Measurements from ENCODE around the gene PLS3. TPM values are rescaled to one million over a fixed set of nuclear protein-coding genes. Genes with fewer than 3 reads are reported as not detected.

The PLS3 gene
- total RNA-seq, 1 experiment from 2014 or later: 169 TPM

DNA sequence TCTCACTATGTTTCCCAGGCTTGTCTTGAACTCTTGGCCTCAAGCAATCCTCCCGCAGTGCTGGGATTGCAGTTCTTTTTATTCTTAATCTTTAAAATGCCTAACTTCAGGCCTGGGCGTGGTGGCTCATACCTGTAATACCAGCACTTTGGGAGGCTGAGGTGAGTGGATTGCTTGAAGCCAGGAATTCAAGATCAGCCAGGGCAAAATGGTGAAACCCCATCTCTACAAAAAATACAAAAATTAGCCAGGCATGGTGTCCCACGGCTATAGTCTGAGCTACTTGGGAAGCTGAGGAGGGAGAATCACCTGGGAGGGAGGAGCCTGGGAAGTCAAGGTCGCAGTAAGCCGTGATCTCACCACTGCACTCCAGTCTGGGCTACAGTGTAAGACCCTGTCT lies 45.9 kb downstream of the PLS3 start:
- no peak overlapping the region for H3K27ac Mint-ChIP-seq (ENCODE audit: unreplicated experiment)
- TF ChIP-seq, protein P1, sequence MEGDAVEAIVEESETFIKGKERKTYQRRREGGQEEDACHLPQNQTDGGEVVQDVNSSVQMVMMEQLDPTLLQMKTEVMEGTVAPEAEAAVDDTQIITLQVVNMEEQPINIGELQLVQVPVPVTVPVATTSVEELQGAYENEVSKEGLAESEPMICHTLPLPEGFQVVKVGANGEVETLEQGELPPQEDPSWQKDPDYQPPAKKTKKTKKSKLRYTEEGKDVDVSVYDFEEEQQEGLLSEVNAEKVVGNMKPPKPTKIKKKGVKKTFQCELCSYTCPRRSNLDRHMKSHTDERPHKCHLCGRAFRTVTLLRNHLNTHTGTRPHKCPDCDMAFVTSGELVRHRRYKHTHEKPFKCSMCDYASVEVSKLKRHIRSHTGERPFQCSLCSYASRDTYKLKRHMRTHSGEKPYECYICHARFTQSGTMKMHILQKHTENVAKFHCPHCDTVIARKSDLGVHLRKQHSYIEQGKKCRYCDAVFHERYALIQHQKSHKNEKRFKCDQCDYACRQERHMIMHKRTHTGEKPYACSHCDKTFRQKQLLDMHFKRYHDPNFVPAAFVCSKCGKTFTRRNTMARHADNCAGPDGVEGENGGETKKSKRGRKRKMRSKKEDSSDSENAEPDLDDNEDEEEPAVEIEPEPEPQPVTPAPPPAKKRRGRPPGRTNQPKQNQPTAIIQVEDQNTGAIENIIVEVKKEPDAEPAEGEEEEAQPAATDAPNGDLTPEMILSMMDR (IDR thresholded peaks at IDR 0.05; ENCODE audit: unreplicated experiment): no peak
- intact Hi-C loops (cut with micrococcal nuclease; ENCODE audit: unreplicated experiment): no loop called here
- BruUV-seq (replicated peaks): no TSS peak
- DNase-seq: no peak
- CTCF ChIA-PET: no interaction called here
- no peaks in the 10 kb centered on the region for H3K27me3 Mint-ChIP-seq (ENCODE audit: unreplicated experiment)
- H3K4me1 Mint-ChIP-seq (ENCODE audit: low read depth, unreplicated experiment): peaks cover 20% of the 10 kb centered on the region
- no peak overlapping the region for H3K4me3 Mint-ChIP-seq (ENCODE audit: low read depth, unreplicated experiment)
- H3K9me3 Mint-ChIP-seq (ENCODE audit: low read depth, unreplicated experiment): no peaks in the 10 kb centered on the region
- peaks cover 20% of the 10 kb centered on the region for H3K36me3 Mint-ChIP-seq (ENCODE audit: insufficient read depth, unreplicated experiment)

DNA sequence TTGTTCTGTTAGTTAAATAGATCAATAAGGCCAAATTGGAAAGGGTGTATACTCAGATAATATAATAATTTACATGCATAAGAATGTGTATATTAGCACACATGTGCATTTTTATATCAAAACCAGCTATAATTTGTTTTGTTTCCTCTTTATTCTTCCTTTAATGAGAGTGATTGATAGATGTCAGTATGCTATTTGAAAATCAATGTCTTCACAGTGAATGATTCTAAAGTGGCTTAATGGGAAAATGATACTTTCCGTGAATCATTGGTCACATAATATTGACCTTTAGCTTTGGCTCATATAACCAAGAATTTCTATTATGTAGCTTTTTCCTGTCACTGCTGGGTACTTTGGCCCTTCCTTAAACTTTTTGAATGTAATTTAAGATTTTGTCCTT lies 48.6 kb downstream of the PLS3 start:
- Mint-ChIP-seq H3K4me3 (ENCODE audit: low read depth, unreplicated experiment) (no peak overlapping the region), H3K36me3 (ENCODE audit: insufficient read depth, unreplicated experiment) (peaks cover 12% of the 10 kb centered on the region), H3K9me3 (ENCODE audit: low read depth, unreplicated experiment) (no peaks in the 10 kb centered on the region), H3K27ac (ENCODE audit: unreplicated experiment) (no peak overlapping the region), H3K4me1 (ENCODE audit: low read depth, unreplicated experiment) (no peaks in the 10 kb centered on the region), H3K27me3 (ENCODE audit: unreplicated experiment) (no peaks in the 10 kb centered on the region)
- CTCF ChIA-PET: no interaction called here
- no peak for DNase-seq
- no TSS peak for BruUV-seq (replicated peaks)
- TF ChIP-seq, protein P1 (IDR thresholded peaks at IDR 0.05; ENCODE audit: unreplicated experiment): no peak
- intact Hi-C loops (cut with micrococcal nuclease; ENCODE audit: unreplicated experiment): loop anchor here (10.0 kb wide), 1 partner anchor 45 kb away; the partner anchor contains the start of gene PLS3

- CTCF ChIA-PET: no interaction called here
- H3K4me3 Mint-ChIP-seq (ENCODE audit: low read depth, unreplicated experiment): no peak overlapping the region
- TF ChIP-seq, protein P1 (IDR thresholded peaks at IDR 0.05; ENCODE audit: unreplicated experiment): no peak
- no peak overlapping the region for H3K27ac Mint-ChIP-seq (ENCODE audit: unreplicated experiment)
- no TSS peak for BruUV-seq (replicated peaks)
- intact Hi-C loops (cut with micrococcal nuclease; ENCODE audit: unreplicated experiment): loop anchor here (5.0 to 10.0 kb wide), 2 partner anchors 35 to 52 kb away; partner anchors contain the start of gene PLS3
- DNase-seq: no peak
- H3K4me1 Mint-ChIP-seq (ENCODE audit: low read depth, unreplicated experiment): peaks cover 13% of the 10 kb centered on the region
- H3K27me3 Mint-ChIP-seq (ENCODE audit: unreplicated experiment): no peaks in the 10 kb centered on the region
- peaks cover 6% of the 10 kb centered on the region for H3K36me3 Mint-ChIP-seq (ENCODE audit: insufficient read depth, unreplicated experiment)
- H3K9me3 Mint-ChIP-seq (ENCODE audit: low read depth, unreplicated experiment): no peaks in the 10 kb centered on the region
Observed at GRCh38 chrX:115616943-115617563, 56.1 kb downstream of the PLS3 start.

GRCh38 chrX:115622534-115622933 lies 61.6 kb downstream of the PLS3 start:
- H3K4me1 Mint-ChIP-seq (ENCODE audit: low read depth, unreplicated experiment): no peaks in the 10 kb centered on the region
- CTCF ChIA-PET: no interaction called here
- TF ChIP-seq, protein P1 (IDR thresholded peaks at IDR 0.05; ENCODE audit: unreplicated experiment): no peak
- H3K27me3 Mint-ChIP-seq (ENCODE audit: unreplicated experiment): no peaks in the 10 kb centered on the region
- no peak for DNase-seq
- H3K9me3 Mint-ChIP-seq (ENCODE audit: low read depth, unreplicated experiment): no peaks in the 10 kb centered on the region
- peaks cover 6% of the 10 kb centered on the region for H3K36me3 Mint-ChIP-seq (ENCODE audit: insufficient read depth, unreplicated experiment)
- BruUV-seq (replicated peaks): no TSS peak
- intact Hi-C loops (cut with micrococcal nuclease; ENCODE audit: unreplicated experiment): no loop called here
- H3K4me3 Mint-ChIP-seq (ENCODE audit: low read depth, unreplicated experiment): no peak overlapping the region
- H3K27ac Mint-ChIP-seq (ENCODE audit: unreplicated experiment): no peak overlapping the region
